OCI-LY1 (cell line): ENCODE data around the gene ANKRD24.

Experiments
- H2AFZ ChIP-seq: fragments of 200-600 bp; sonication (generic), shearing (Covaris generic); 2 replicates; pipeline ENCODE4 v1.6.0; 2014; ENCODE audit warnings: antibody characterized with exemption, mild to moderate bottlenecking, low read length
- H3F3A ChIP-seq: fragments of 200-600 bp; sonication (generic), shearing (Covaris generic); 2 replicates; pipeline ENCODE4 v1.6.0; 2014; ENCODE audit warnings: mild to moderate bottlenecking, antibody characterized with exemption, low read length, moderate library complexity; ENCODE audit not compliant: insufficient read depth
- H3K27ac ChIP-seq: fragments of 200-600 bp; sonication (generic); 2 replicates; pipeline ENCODE4 v1.5.1; 2014; ENCODE audit warnings: low read length, mixed run types, mild to moderate bottlenecking, low read depth; ENCODE audit not compliant: poor library complexity, severe bottlenecking
- H3K27me3 ChIP-seq: fragments of 200-600 bp; sonication (generic); 2 replicates; pipeline ENCODE4 v1.6.0; 2014; ENCODE audit warnings: antibody characterized with exemption, mild to moderate bottlenecking, low read length, moderate library complexity; ENCODE audit not compliant: insufficient read depth
- H3K36me3 ChIP-seq: fragments of 200-600 bp; sonication (generic); 2 replicates; pipeline ENCODE4 v1.6.1; 2014; ENCODE audit warnings: mild to moderate bottlenecking, antibody characterized with exemption, low read length, moderate library complexity, mixed read lengths; ENCODE audit not compliant: insufficient read depth
- H3K4me1 ChIP-seq: fragments of 200-600 bp; sonication (generic); 2 replicates; pipeline ENCODE4 v1.5.1; 2014; ENCODE audit warnings: mild to moderate bottlenecking, low read length, moderate library complexity; ENCODE audit not compliant: insufficient read depth, severe bottlenecking
- H3K4me2 ChIP-seq: fragments of 200-600 bp; sonication (generic), shearing (Covaris generic); 2 replicates; pipeline ENCODE4 v1.6.1; 2014; ENCODE audit warnings: low read length
- H3K4me3 ChIP-seq: fragments of 200-600 bp; sonication (generic); 2 replicates; pipeline ENCODE4 v1.5.1; 2014; ENCODE audit warnings: low read length, low read depth, mild to moderate bottlenecking, mixed read lengths; ENCODE audit not compliant: poor library complexity, severe bottlenecking
- H3K79me2 ChIP-seq: fragments of 200-600 bp; shearing (Covaris generic); 2 replicates; pipeline ENCODE4 v1.6.1; 2016; ENCODE audit warnings: mixed run types, low read length, mixed read lengths; ENCODE audit not compliant: insufficient read depth
- H3K9ac ChIP-seq: fragments of 200-600 bp; sonication (generic), shearing (Covaris generic); 2 replicates; pipeline ENCODE4 v1.6.1; 2014; ENCODE audit warnings: mild to moderate bottlenecking, low read length, mixed read lengths
- H3K9me2 ChIP-seq: fragments of 200-600 bp; sonication (generic), shearing (Covaris generic); 2 replicates; pipeline ENCODE4 v1.6.1; 2014; ENCODE audit warnings: low read depth, mild to moderate bottlenecking, low read length, mixed read lengths
- H3K9me3 ChIP-seq: fragments of 200-600 bp; shearing (Covaris generic); 2 replicates; pipeline ENCODE4 v1.6.1; 2014; ENCODE audit warnings: low read length, mixed read lengths
- H4K20me1 ChIP-seq: fragments of 200-600 bp; sonication (generic), shearing (Covaris generic); 2 replicates; pipeline ENCODE4 v1.6.0; 2016; ENCODE audit warnings: mild to moderate bottlenecking, low read length; ENCODE audit not compliant: insufficient read depth
- EZH2 ChIP-seq: fragments of 200-600 bp; sonication (generic), shearing (Covaris generic); IDR thresholded peaks from 2 replicates; pipeline ENCODE4 v1.8.0; 2017; ENCODE audit warnings: borderline replicate concordance, mixed run types, mild to moderate bottlenecking, antibody characterized with exemption, low read length, moderate library complexity, mixed read lengths
- TF ChIP-seq, protein P1 (sequence below): fragments of 200-600 bp; sonication (generic), shearing (Covaris generic); IDR thresholded peaks from 2 replicates; pipeline ENCODE4 v1.5.1; 2017; ENCODE audit warnings: mild to moderate bottlenecking, antibody characterized with exemption, low read length, moderate library complexity, mixed read lengths

ANKRD24 gene

DNA sequence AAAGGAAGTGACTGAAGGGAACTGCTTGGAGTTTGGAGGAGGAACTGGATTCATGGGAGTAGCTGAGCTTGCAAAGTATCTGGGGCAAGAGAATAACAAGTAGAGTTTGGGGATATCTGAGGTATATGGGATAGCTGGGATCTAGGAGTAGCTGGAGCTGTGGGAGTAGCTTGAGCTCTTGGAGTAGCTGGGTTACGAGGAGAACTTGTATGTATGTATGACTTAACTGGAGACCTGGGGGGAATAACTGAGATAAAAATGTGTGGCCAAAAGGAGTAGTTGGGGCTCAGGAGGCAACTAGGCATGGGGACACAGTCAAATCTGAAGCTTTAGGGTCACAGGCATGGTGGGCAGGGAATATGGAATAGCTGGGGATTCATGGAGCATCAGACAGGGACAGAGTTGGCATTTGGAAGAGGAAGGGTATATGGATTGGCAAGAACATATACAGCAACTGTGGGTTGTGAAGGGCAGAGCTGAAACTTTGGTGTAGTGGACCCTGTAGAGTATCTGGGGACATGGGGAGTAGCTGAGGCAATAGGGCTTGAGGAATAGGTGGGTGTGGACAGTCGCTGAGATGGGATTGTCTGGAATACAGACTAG, 18.6 kb downstream of the ANKRD24 start:
- TF ChIP-seq, protein P1, sequence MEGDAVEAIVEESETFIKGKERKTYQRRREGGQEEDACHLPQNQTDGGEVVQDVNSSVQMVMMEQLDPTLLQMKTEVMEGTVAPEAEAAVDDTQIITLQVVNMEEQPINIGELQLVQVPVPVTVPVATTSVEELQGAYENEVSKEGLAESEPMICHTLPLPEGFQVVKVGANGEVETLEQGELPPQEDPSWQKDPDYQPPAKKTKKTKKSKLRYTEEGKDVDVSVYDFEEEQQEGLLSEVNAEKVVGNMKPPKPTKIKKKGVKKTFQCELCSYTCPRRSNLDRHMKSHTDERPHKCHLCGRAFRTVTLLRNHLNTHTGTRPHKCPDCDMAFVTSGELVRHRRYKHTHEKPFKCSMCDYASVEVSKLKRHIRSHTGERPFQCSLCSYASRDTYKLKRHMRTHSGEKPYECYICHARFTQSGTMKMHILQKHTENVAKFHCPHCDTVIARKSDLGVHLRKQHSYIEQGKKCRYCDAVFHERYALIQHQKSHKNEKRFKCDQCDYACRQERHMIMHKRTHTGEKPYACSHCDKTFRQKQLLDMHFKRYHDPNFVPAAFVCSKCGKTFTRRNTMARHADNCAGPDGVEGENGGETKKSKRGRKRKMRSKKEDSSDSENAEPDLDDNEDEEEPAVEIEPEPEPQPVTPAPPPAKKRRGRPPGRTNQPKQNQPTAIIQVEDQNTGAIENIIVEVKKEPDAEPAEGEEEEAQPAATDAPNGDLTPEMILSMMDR: no peak
- no peak for TF ChIP-seq EZH2
- Histone ChIP-seq H3K9me3 (peaks cover 3% of the 10 kb centered on the region; the same call in 1 of the 2 replicates), H3K79me2 (no peaks in the 10 kb centered on the region), H3K9me2 (no peaks in the 10 kb centered on the region), H3K4me2 (no peak overlapping the region), H4K20me1 (no peaks in the 10 kb centered on the region), H3K9ac (no peak overlapping the region), H3F3A (no peaks in the 10 kb centered on the region), H3K27ac (no peak overlapping the region), H3K4me3 (no peak overlapping the region), H3K4me1 (peaks cover 4% of the 10 kb centered on the region), H3K27me3 (no peaks in the 10 kb centered on the region; the same call in 1 of the 2 replicates), H3K36me3 (no peaks in the 10 kb centered on the region), H2AFZ (no peak overlapping the region)

DNA sequence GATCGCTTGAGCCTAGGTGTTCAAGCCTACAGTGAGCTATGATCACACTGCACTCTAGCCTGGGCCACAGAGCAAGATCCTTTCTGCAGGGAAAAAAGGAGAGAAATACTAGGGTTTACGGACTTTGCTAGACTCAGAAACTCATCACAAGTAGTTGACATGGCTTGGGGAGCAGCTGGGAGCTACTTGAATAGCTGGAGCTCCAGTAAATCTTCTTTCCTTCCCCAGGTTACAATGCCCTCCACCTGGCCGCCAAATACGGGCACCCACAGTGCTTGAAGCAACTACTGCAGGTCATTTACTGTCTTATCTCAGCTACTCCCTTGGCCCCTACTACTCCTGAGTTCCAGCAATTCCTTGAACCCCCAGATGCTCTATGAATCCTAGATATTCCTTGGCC, 19.3 kb downstream of the ANKRD24 start:
- H3K36me3 ChIP-seq: no peaks in the 10 kb centered on the region
- peaks cover 4% of the 10 kb centered on the region for H3K4me1 ChIP-seq
- H3K9me2 ChIP-seq: no peaks in the 10 kb centered on the region
- H4K20me1 ChIP-seq: no peaks in the 10 kb centered on the region
- peaks cover 3% of the 10 kb centered on the region; the same call in 1 of the 2 replicates for H3K9me3 ChIP-seq
- no peak overlapping the region for H3K9ac ChIP-seq
- H3K4me3 ChIP-seq: no peak overlapping the region
- no peak overlapping the region for H3K27ac ChIP-seq
- H3K79me2 ChIP-seq: no peaks in the 10 kb centered on the region
- no peaks in the 10 kb centered on the region for H3F3A ChIP-seq
- TF ChIP-seq EZH2: no peak
- TF ChIP-seq, protein P1: no peak
- H2AFZ ChIP-seq: no peak overlapping the region
- H3K27me3 ChIP-seq: no peaks in the 10 kb centered on the region; the same call in 1 of the 2 replicates
- no peak overlapping the region for H3K4me2 ChIP-seq

DNA sequence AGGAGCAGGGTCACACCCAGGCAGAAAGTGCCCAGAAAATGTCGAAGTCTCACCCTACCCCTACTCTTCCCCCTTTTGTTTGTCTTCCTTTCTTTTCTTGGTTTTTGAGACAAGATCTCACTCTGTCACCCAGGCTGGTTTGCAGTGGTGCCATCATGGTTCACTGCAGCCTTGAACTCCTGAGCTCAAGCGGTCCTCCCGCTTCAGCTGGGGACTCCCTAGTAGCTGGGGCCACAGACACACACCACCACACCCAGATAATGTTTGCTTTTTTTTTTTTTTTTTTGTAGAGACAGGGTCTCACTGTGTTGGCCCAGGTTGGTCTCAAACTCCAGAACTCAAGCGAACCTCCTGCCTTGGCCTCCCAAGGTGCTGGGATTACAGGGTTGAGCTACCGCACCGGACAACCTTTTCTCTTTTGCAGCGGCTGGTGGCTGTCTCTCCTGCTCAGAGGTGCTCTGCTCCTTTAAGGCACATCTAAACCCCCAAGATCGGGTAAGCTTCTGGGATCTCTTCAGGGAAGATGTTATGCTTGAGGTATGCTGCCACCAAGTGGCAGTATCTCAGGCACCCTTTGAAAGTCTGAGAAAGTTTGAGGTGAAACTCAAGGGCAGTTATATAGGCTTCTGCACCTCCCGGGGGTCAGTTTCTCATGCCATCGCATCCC, 24.5 kb downstream of the ANKRD24 start:
- H3K9me2 ChIP-seq: no peaks in the 10 kb centered on the region
- no peak overlapping the region for H3K4me2 ChIP-seq
- H3K27me3 ChIP-seq: peaks cover 4% of the 10 kb centered on the region; the same call in 1 of the 2 replicates
- H3F3A ChIP-seq: no peaks in the 10 kb centered on the region
- no peaks in the 10 kb centered on the region for H4K20me1 ChIP-seq
- H3K9me3 ChIP-seq: no peaks in the 10 kb centered on the region
- no peak overlapping the region for H2AFZ ChIP-seq
- H3K36me3 ChIP-seq: no peaks in the 10 kb centered on the region
- H3K9ac ChIP-seq: no peak overlapping the region
- no peak for TF ChIP-seq EZH2
- TF ChIP-seq, protein P1: no peak
- no peak overlapping the region for H3K4me3 ChIP-seq
- peaks cover 4% of the 10 kb centered on the region for H3K4me1 ChIP-seq
- no peak overlapping the region for H3K27ac ChIP-seq
- H3K79me2 ChIP-seq: no peaks in the 10 kb centered on the region
